Suprapubic skin (tissue), 4 donors: Measurements from ENCODE around the gene PIK3R2.

Source experiments
- EP300 ChIP-seq: sonication (generic); formaldehyde crosslinking; IDR thresholded peaks from one replicate; pipeline ENCODE4 v1.6.1; 2017; ENCODE audit warnings: antibody characterized with exemption
- POLR2A ChIP-seq, 2 donors: fragments of 450-650 bp; IDR thresholded peaks; one replicate each; pipeline ENCODE4 v1.6.1; 2017; ENCODE audit warnings: antibody characterized with exemption in 2 of 2, mild to moderate bottlenecking in 2 of 2, moderate library complexity in 2 of 2
- POLR2AphosphoS5 ChIP-seq, 3 donors: sonication (generic); formaldehyde crosslinking; IDR thresholded peaks; one replicate each; pipeline ENCODE4 v1.6.1; 2017; ENCODE audit warnings: antibody characterized with exemption in 3 of 3
- TF ChIP-seq, protein P1 (sequence below), 2 donors: fragments of 200-600 bp in 1 of 2; fragments of 450-650 bp in 1 of 2; sonication (generic) in 1 of 2; IDR thresholded peaks; one replicate each; pipeline ENCODE4 v1.5.1; 2016 to 2019; ENCODE audit warnings: antibody characterized with exemption in 2 of 2, mild to moderate bottlenecking in 1 of 2, moderate library complexity in 1 of 2

DNA sequence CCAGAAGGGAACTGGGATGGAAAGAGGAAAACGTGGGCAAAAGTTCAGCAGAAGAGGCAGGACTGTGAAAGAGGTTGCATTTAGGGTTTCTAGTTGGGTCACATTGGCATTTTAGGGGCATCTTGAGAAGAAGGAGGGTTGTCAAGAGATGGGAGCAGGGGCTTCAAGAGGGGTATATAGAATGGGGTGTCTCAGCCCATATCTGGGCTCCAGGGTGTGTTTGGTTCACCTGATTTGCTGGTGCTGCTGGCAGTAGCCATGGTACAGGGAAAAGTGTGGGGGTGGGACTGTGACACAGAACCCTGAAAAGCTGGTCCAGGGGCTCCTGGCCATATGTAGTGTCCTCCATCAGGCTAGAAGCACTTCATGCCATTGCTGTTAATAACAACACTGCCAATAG lies 32.8 kb upstream of the PIK3R2 start:
- TF ChIP-seq POLR2A (IDR thresholded peaks at IDR 0.05) (no peak), EP300 (no peak), POLR2AphosphoS5 (IDR thresholded peaks at IDR 0.05) (no peak)
- TF ChIP-seq, protein P1, sequence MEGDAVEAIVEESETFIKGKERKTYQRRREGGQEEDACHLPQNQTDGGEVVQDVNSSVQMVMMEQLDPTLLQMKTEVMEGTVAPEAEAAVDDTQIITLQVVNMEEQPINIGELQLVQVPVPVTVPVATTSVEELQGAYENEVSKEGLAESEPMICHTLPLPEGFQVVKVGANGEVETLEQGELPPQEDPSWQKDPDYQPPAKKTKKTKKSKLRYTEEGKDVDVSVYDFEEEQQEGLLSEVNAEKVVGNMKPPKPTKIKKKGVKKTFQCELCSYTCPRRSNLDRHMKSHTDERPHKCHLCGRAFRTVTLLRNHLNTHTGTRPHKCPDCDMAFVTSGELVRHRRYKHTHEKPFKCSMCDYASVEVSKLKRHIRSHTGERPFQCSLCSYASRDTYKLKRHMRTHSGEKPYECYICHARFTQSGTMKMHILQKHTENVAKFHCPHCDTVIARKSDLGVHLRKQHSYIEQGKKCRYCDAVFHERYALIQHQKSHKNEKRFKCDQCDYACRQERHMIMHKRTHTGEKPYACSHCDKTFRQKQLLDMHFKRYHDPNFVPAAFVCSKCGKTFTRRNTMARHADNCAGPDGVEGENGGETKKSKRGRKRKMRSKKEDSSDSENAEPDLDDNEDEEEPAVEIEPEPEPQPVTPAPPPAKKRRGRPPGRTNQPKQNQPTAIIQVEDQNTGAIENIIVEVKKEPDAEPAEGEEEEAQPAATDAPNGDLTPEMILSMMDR (IDR thresholded peaks at IDR 0.05): no peak
